Measurements from ENCODE around the gene ROPN1B.

- TF ChIP-seq, protein P1, sequence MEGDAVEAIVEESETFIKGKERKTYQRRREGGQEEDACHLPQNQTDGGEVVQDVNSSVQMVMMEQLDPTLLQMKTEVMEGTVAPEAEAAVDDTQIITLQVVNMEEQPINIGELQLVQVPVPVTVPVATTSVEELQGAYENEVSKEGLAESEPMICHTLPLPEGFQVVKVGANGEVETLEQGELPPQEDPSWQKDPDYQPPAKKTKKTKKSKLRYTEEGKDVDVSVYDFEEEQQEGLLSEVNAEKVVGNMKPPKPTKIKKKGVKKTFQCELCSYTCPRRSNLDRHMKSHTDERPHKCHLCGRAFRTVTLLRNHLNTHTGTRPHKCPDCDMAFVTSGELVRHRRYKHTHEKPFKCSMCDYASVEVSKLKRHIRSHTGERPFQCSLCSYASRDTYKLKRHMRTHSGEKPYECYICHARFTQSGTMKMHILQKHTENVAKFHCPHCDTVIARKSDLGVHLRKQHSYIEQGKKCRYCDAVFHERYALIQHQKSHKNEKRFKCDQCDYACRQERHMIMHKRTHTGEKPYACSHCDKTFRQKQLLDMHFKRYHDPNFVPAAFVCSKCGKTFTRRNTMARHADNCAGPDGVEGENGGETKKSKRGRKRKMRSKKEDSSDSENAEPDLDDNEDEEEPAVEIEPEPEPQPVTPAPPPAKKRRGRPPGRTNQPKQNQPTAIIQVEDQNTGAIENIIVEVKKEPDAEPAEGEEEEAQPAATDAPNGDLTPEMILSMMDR (IDR thresholded peaks at IDR 0.05) = no peak
- TF ChIP-seq POLR2A (IDR thresholded peaks at IDR 0.05) = no peak
Measured at GRCh38 chr3:126018995-126019394, 50.0 kb downstream of the ROPN1B start.
